ENCODE measurements around the gene SPAG17. TPM values are rescaled to one million over a fixed set of nuclear protein-coding genes. Genes with fewer than 3 reads are reported as not detected.
"Not testable (repeated sequence)": the region's sequence is repeated elsewhere in the genome, so short reads cannot be mapped to it uniquely, and the experiment has no call there.

SPAG17 gene
- total RNA-seq, 2 experiments from 2014 or later, result not detected

DNA sequence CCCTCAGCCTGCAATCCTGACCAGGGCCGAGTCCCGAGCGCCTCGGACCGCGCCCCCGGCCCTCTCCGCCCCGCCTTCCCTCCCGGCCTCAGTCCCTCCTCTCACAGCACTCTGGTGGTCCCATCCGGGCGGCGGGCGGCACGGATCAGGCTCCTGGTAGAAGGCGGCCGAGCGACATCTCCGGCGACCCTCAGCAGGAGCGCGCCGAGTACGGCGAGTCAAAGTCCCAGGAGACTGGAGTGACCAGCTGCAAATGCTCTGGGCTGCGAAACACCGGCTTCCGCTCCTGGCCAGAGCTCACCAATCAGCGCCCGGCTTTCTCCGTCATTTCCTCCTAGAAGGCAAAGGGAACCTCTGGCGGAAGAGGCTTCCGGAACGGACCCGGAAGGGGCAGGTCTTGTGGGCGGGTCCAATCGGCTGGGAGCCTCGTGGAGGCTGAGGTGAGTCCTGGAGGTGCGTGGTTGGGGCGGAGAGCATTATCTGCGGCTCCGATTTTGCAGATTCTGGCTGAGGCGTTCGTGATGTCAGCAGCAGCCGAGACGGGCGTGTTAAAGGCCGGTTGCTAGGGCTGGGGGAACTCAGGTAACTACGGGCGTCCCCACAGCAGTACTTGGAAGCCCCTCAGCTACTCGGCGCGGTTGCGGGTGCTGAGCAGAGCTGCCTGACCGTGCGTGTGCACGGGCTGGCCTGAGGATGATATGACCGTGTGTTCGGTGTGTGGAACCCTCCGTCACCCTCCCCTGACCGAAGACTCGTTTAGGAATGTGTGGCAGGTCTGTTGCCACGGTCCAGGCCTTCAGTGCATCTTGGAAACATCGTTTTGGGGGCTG, 255.5 kb downstream of the SPAG17 start, which contains the start of the genes GDAP2 and WDR3:
Gene GDAP2 (minus strand): TSS at position 279 of the 830 bp plus-strand sequence. CDS start 9,264 bp downstream, outside the sequence.
Gene WDR3 (plus strand): TSS at position 397 of the 830 bp plus-strand sequence. CDS start 3,581 bp downstream, outside the sequence.
- Histone ChIP-seq H3K27me3 (ENCODE audit: control insufficient read depth in 1 of 2, insufficient read depth in 2 of 2, low read length in 2 of 2) (no peaks in the 10 kb centered on the region), H3K9me3 (ENCODE audit: control insufficient read depth in 1 of 2, insufficient read depth in 1 of 2, low read length in 2 of 2) (no peaks in the 10 kb centered on the region), H3K4me1 (ENCODE audit: insufficient read depth, low read length) (peaks cover 21% of the 10 kb centered on the region), H3K36me3 (ENCODE audit: insufficient read depth, low read length) (peaks cover 14% of the 10 kb centered on the region), H3K4me3 (ENCODE audit: low read length) (peak within 1 kb of the TSS; percentile 89), H3K27ac (ENCODE audit: low read depth in 1 of 2, low read length in 2 of 2) (peak within 1 kb of the TSS; percentile 83 to 90)
- Mint-ChIP-seq H3K4me3 (peak within 1 kb of the TSS; percentile 96), H3K9me3 (no peaks in the 10 kb centered on the region), H3K4me1 (ENCODE audit: low read depth) (peaks cover 78% of the 10 kb centered on the region), H3K27me3 (no peaks in the 10 kb centered on the region), H3K36me3 (ENCODE audit: low read depth) (peaks cover 46% of the 10 kb centered on the region), H3K27ac (peak within 1 kb of the TSS; percentile 92)
- ChIA-PET CTCF (no interaction called here), POLR2A (interaction anchor here (0.7 to 2.1 kb wide), 5 partner anchors 10 to 869 kb away, joined by 3 to 9 read pairs (median 3); partner anchors contain the start of gene TTF2)
- DNase-seq (peak; percentile 87 to 98 (median 94)), ATAC-seq (ENCODE audit: poor library complexity) (peak; percentile 94)
- TF ChIP-seq, protein P1, sequence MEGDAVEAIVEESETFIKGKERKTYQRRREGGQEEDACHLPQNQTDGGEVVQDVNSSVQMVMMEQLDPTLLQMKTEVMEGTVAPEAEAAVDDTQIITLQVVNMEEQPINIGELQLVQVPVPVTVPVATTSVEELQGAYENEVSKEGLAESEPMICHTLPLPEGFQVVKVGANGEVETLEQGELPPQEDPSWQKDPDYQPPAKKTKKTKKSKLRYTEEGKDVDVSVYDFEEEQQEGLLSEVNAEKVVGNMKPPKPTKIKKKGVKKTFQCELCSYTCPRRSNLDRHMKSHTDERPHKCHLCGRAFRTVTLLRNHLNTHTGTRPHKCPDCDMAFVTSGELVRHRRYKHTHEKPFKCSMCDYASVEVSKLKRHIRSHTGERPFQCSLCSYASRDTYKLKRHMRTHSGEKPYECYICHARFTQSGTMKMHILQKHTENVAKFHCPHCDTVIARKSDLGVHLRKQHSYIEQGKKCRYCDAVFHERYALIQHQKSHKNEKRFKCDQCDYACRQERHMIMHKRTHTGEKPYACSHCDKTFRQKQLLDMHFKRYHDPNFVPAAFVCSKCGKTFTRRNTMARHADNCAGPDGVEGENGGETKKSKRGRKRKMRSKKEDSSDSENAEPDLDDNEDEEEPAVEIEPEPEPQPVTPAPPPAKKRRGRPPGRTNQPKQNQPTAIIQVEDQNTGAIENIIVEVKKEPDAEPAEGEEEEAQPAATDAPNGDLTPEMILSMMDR (IDR thresholded peaks at IDR 0.05), result no peak
- intact Hi-C loops (cut with DNase I, micrococcal nuclease), result loop anchor here in 1 of 2 experiments (2.0 to 5.0 kb wide), 3 partner anchors 325 to 1208 kb away; partner anchors contain the start of gene MAN1A2

DNA sequence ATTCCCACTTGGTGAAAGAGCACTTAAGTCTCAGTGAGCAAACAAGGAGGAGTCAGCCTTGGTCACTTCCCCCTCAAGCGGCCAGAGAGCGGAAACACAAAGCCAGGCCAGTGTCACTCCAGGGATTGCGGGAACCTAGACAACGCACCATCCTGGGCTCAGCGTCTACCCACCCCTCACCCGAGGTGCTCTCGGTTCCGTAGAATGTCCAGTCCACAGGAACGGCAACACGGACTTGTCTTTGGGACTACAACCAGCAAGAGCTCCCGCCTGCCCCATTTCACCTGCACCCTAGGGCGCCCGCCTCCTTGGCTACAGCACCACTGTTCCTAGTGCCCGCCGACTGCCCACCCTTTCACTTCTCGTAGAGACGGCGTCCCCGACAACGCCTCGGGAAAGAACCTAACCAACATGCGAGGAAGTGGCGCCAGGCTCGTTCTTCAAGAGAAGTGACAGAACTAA, 256.1 kb downstream of the SPAG17 start:
- Mint-ChIP-seq H3K27ac (peak overlapping the region; percentile 92), H3K36me3 (ENCODE audit: low read depth) (peaks cover 40% of the 10 kb centered on the region), H3K4me1 (ENCODE audit: low read depth) (peaks cover 75% of the 10 kb centered on the region), H3K4me3 (peak overlapping the region; percentile 96), H3K9me3 (no peaks in the 10 kb centered on the region), H3K27me3 (no peaks in the 10 kb centered on the region)
- Histone ChIP-seq H3K27ac (ENCODE audit: low read depth in 1 of 2, low read length in 2 of 2) (peak overlapping the region; percentile 56 to 90), H3K9me3 (ENCODE audit: control insufficient read depth in 1 of 2, insufficient read depth in 1 of 2, low read length in 2 of 2) (no peaks in the 10 kb centered on the region), H3K36me3 (ENCODE audit: insufficient read depth, low read length) (peaks cover 9% of the 10 kb centered on the region), H3K4me3 (ENCODE audit: low read length) (peak overlapping the region; percentile 89), H3K27me3 (ENCODE audit: control insufficient read depth in 1 of 2, insufficient read depth in 2 of 2, low read length in 2 of 2) (no peaks in the 10 kb centered on the region), H3K4me1 (ENCODE audit: insufficient read depth, low read length) (peaks cover 21% of the 10 kb centered on the region)
- ChIA-PET CTCF (no interaction called here), POLR2A (interaction anchor here (1.0 to 2.1 kb wide), 2 partner anchors 33 to 869 kb away, joined by 6 to 9 read pairs; partner anchors contain the start of gene TTF2)
- intact Hi-C loops (cut with DNase I, micrococcal nuclease), result loop anchor here in 1 of 2 experiments (2.0 to 5.0 kb wide), 2 partner anchors 324 to 1208 kb away; no protein-coding TSS in a partner anchor
- ATAC-seq (ENCODE audit: poor library complexity) (peak; percentile 21), DNase-seq (peak in 9 of 14 experiments; percentile 5 to 80 (median 32))
- TF ChIP-seq, protein P1 (IDR thresholded peaks at IDR 0.05), result no peak

DNA sequence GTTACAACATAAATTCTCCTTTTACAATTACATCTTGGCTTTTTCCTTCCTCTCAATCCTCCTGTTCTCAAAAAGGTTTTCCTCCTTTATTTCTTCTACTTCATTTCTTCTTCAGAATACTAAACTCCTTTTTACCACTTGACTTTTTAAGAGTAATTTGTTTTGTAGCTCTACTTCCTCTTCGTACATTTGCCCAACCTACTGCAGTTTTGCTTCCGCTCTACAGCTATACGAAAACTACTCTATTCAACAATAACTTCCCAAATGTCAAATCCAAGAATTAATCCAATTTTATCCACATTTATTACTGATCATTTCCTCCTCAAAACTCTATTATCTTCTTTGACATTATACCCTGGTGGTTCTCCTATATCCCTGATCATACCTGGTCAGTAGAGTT, 259.0 kb downstream of the SPAG17 start:
- H3K4me1 ChIP-seq (ENCODE audit: insufficient read depth, low read length), result peaks cover 20% of the 10 kb centered on the region
- intact Hi-C loops (cut with DNase I, micrococcal nuclease), result loop anchor here in 1 of 2 experiments (5.0 kb wide), 1 partner anchor 1211 kb away; no protein-coding TSS in a partner anchor
- peaks cover 23% of the 10 kb centered on the region for H3K36me3 Mint-ChIP-seq (ENCODE audit: low read depth)
- no peaks in the 10 kb centered on the region for H3K27me3 Mint-ChIP-seq
- no peak overlapping the region for H3K4me3 ChIP-seq (ENCODE audit: low read length)
- H3K9me3 Mint-ChIP-seq, result no peaks in the 10 kb centered on the region
- ChIA-PET POLR2A (no interaction called here), CTCF (interaction anchor here (2.2 kb wide), 1 partner anchor 30 kb away, joined by 5 read pairs; no protein-coding TSS in a partner anchor)
- no peak for DNase-seq
- peaks cover 50% of the 10 kb centered on the region for H3K4me1 Mint-ChIP-seq (ENCODE audit: low read depth)
- H3K27ac Mint-ChIP-seq, result no peak overlapping the region
- no peaks in the 10 kb centered on the region for H3K9me3 ChIP-seq (ENCODE audit: control insufficient read depth in 1 of 2, insufficient read depth in 1 of 2, low read length in 2 of 2)
- TF ChIP-seq, protein P1 (IDR thresholded peaks at IDR 0.05), result no peak
- no peaks in the 10 kb centered on the region for H3K36me3 ChIP-seq (ENCODE audit: insufficient read depth, low read length)
- ATAC-seq (ENCODE audit: poor library complexity), result no peak
- no peaks in the 10 kb centered on the region for H3K27me3 ChIP-seq (ENCODE audit: control insufficient read depth in 1 of 2, insufficient read depth in 2 of 2, low read length in 2 of 2)
- no peak overlapping the region for H3K27ac ChIP-seq (ENCODE audit: low read depth in 1 of 2, low read length in 2 of 2)
- H3K4me3 Mint-ChIP-seq, result no peak overlapping the region

DNA sequence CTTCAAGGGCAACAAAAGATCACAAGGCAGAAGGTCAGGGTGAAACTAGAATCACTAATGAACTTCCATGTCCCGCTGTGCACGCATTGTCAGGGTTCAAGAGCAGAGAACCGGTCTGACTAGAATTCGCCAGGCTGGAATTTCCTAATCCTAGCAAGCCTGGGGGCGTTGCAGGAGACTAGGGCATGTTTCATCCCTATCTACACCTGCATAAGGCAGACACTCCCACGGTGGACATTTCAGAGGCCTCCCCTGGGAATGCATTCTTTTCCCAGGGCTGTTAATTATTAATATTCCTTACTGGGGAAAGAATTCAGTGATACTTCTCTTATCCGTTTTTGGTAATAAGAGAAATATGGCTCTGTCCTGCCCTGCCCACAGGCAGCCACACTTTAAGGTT, 262.3 kb downstream of the SPAG17 start:
- ATAC-seq (ENCODE audit: poor library complexity); H3K4me1 ChIP-seq (ENCODE audit: insufficient read depth, low read length); H3K4me3 Mint-ChIP-seq; H3K9me3 Mint-ChIP-seq; intact Hi-C loops (cut with DNase I, micrococcal nuclease); H3K27ac Mint-ChIP-seq; CTCF ChIA-PET; H3K27ac ChIP-seq (ENCODE audit: low read depth in 1 of 2, low read length in 2 of 2); POLR2A ChIA-PET; H3K27me3 Mint-ChIP-seq; H3K4me3 ChIP-seq (ENCODE audit: low read length); DNase-seq; H3K27me3 ChIP-seq (ENCODE audit: control insufficient read depth in 1 of 2, insufficient read depth in 2 of 2, low read length in 2 of 2); H3K9me3 ChIP-seq (ENCODE audit: control insufficient read depth in 1 of 2, insufficient read depth in 1 of 2, low read length in 2 of 2): not testable (repeated sequence)
- Mint-ChIP-seq H3K36me3 (ENCODE audit: low read depth) (peaks cover 25% of the 10 kb centered on the region), H3K4me1 (ENCODE audit: low read depth) (peaks cover 20% of the 10 kb centered on the region)
- peaks cover 12% of the 10 kb centered on the region for H3K36me3 ChIP-seq (ENCODE audit: insufficient read depth, low read length)

All from CD4-positive, alpha-beta T cell (primary cell).